Suppressor macrophage (primary cell): Measurements from ENCODE around the gene ATXN7L2.
"Not testable (repeated sequence)": the region's sequence is repeated elsewhere in the genome, so short reads cannot be mapped to it uniquely, and the experiment has no call there.

Experiments
- DNase-seq, 4 experiments: peaks; one replicate each; pipeline ENCODE4 v3.0.0-alpha.2; 2020 to 2022
- total RNA-seq, 17 experiments: gene quantifications; one replicate each; lab custom pipeline; 2026; ENCODE audit warnings: mixed read lengths in 6 of 17, inconsistent platforms in 3 of 17; lab: John Stamatoyannopoulos, UW

The ATXN7L2 gene
- 1.1 to 10.7 (median 2.9) reads per million in 17 experiments for total RNA-seq

GRCh38 chr1:109483672-109484518, at the start of gene ATXN7L2:
Gene ATXN7L2, plus strand, starts transcription at chr1:109483905. Its CDS starts 49 bp downstream, at chr1:109483954.
- DNase-seq = peak; percentile 94 to 98 (median 96)

GRCh38 chr1:109434484-109434883, 49.2 kb upstream of the ATXN7L2 start:
- no peak for DNase-seq

- peak; percentile 68 to 91 (median 78) for DNase-seq
Measured at GRCh38 chr1:109438798-109439297, 44.9 kb upstream of the ATXN7L2 start.

- peak in 2 of 4 experiments; percentile 38 to 42 for DNase-seq
Measured at GRCh38 chr1:109441069-109441468, 42.6 kb upstream of the ATXN7L2 start.

GRCh38 chr1:109443476-109443875, 40.2 kb upstream of the ATXN7L2 start:
- DNase-seq = no peak

GRCh38 chr1:109444346-109444745, 39.4 kb upstream of the ATXN7L2 start:
- DNase-seq = no peak

- not testable (repeated sequence) for DNase-seq
Measured at GRCh38 chr1:109445949-109446695, 37.6 kb upstream of the ATXN7L2 start.

- no peak for DNase-seq
Measured at GRCh38 chr1:109447524-109447923, 36.2 kb upstream of the ATXN7L2 start.

- no peak for DNase-seq
Measured at GRCh38 chr1:109454497-109455133, 29.1 kb upstream of the ATXN7L2 start.

GRCh38 chr1:109457819-109458218, 25.9 kb upstream of the ATXN7L2 start:
- DNase-seq = no peak

- no peak for DNase-seq
Measured at GRCh38 chr1:109466125-109466451, 17.6 kb upstream of the ATXN7L2 start.

GRCh38 chr1:109466452-109467300, 17.0 kb upstream of the ATXN7L2 start, which contains the start of gene SYPL2:
Gene SYPL2, plus strand, starts transcription at chr1:109466546. Its CDS starts 298 bp downstream, at chr1:109466844.
- peak; percentile 21 to 63 (median 36) for DNase-seq

GRCh38 chr1:109467301-109467777, 16.4 kb upstream of the ATXN7L2 start:
- peak in 2 of 4 experiments; percentile 10 to 16 for DNase-seq

- DNase-seq = no peak
Measured at GRCh38 chr1:109468061-109468460, 15.6 kb upstream of the ATXN7L2 start.

- no peak for DNase-seq
Measured at GRCh38 chr1:109468903-109469302, 14.8 kb upstream of the ATXN7L2 start.

GRCh38 chr1:109470245-109470644, 13.5 kb upstream of the ATXN7L2 start:
- DNase-seq = no peak

- no peak for DNase-seq
Measured at GRCh38 chr1:109472779-109473178, 10.9 kb upstream of the ATXN7L2 start.

- DNase-seq = not testable (repeated sequence)
Measured at GRCh38 chr1:109473284-109474057, 10.2 kb upstream of the ATXN7L2 start.

- DNase-seq = peak in 2 of 4 experiments; percentile 11 to 30
Measured at GRCh38 chr1:109474697-109475096, 9.0 kb upstream of the ATXN7L2 start.

GRCh38 chr1:109475261-109475660, 8.4 kb upstream of the ATXN7L2 start:
- no peak for DNase-seq

- no peak for DNase-seq
Measured at GRCh38 chr1:109476825-109477224, 6.9 kb upstream of the ATXN7L2 start.
